ENCODE results near the gene FAM3C. TPM values are rescaled to one million over a fixed set of nuclear protein-coding genes. Genes with fewer than 3 reads are reported as not detected.

Gene FAM3C
- total RNA-seq, 6 experiments from 2014 or later, result 54.8 to 85.0 (median 76.6) TPM

GRCh38 chr7:121419201-121420148 is 23.4 kb upstream of the FAM3C start:
- Mint-ChIP-seq H3K4me3 (no peak overlapping the region), H3K27ac (no peak overlapping the region), H3K4me1 (ENCODE audit: low read depth) (no peaks in the 10 kb centered on the region), H3K36me3 (ENCODE audit: low read depth) (no peaks in the 10 kb centered on the region), H3K9me3 (no peaks in the 10 kb centered on the region), H3K27me3 (ENCODE audit: insufficient read depth) (peaks cover 8% of the 10 kb centered on the region; the same call in 1 of the 2 replicates)
- no peak for DNase-seq
- no peak for TF ChIP-seq CTCF (IDR thresholded peaks at IDR 0.05)

GRCh38 chr7:121416533-121416932 is 20.4 kb upstream of the FAM3C start:
- Mint-ChIP-seq H3K4me3 (no peak overlapping the region), H3K9me3 (no peaks in the 10 kb centered on the region), H3K36me3 (ENCODE audit: low read depth) (no peaks in the 10 kb centered on the region), H3K27me3 (ENCODE audit: insufficient read depth) (peaks cover 20% of the 10 kb centered on the region; the same call in 1 of the 2 replicates), H3K4me1 (ENCODE audit: low read depth) (no peaks in the 10 kb centered on the region), H3K27ac (no peak overlapping the region)
- no peak for TF ChIP-seq CTCF (IDR thresholded peaks at IDR 0.05)
- DNase-seq, result no peak

- H3K27me3 Mint-ChIP-seq (ENCODE audit: insufficient read depth), result peaks cover 20% of the 10 kb centered on the region; the same call in 1 of the 2 replicates
- H3K9me3 Mint-ChIP-seq, result no peaks in the 10 kb centered on the region
- no peak for TF ChIP-seq CTCF (IDR thresholded peaks at IDR 0.05)
- H3K36me3 Mint-ChIP-seq (ENCODE audit: low read depth), result no peaks in the 10 kb centered on the region
- no peak overlapping the region for H3K27ac Mint-ChIP-seq
- no peak for DNase-seq
- no peak overlapping the region for H3K4me3 Mint-ChIP-seq
- no peaks in the 10 kb centered on the region for H3K4me1 Mint-ChIP-seq (ENCODE audit: low read depth)
Observed at GRCh38 chr7:121414436-121414835, 18.3 kb upstream of the FAM3C start.

- Mint-ChIP-seq H3K27me3 (ENCODE audit: insufficient read depth) (peaks cover 21% of the 10 kb centered on the region; the same call in 1 of the 2 replicates), H3K4me1 (ENCODE audit: low read depth) (no peaks in the 10 kb centered on the region), H3K36me3 (ENCODE audit: low read depth) (no peaks in the 10 kb centered on the region), H3K27ac (no peak overlapping the region), H3K4me3 (no peak overlapping the region), H3K9me3 (no peaks in the 10 kb centered on the region)
- DNase-seq, result no peak
- no peak for TF ChIP-seq CTCF (IDR thresholded peaks at IDR 0.05)
Observed at GRCh38 chr7:121411597-121411979, 15.5 kb upstream of the FAM3C start.

- no peaks in the 10 kb centered on the region for H3K36me3 Mint-ChIP-seq (ENCODE audit: low read depth)
- no peaks in the 10 kb centered on the region for H3K4me1 Mint-ChIP-seq (ENCODE audit: low read depth)
- H3K27me3 Mint-ChIP-seq (ENCODE audit: insufficient read depth), result peaks cover 19% of the 10 kb centered on the region; the same call in 1 of the 2 replicates
- no peak overlapping the region for H3K4me3 Mint-ChIP-seq
- H3K27ac Mint-ChIP-seq, result no peak overlapping the region
- TF ChIP-seq CTCF (IDR thresholded peaks at IDR 0.05), result no peak
- DNase-seq, result no peak
- H3K9me3 Mint-ChIP-seq, result no peaks in the 10 kb centered on the region
Observed at GRCh38 chr7:121410829-121411596, 14.9 kb upstream of the FAM3C start.

Data from HFFc6 (cell line).